OCI-M2 (cell line): ENCODE data around the gene CRABP2.

Experiments used
- DNase-seq: peaks from one replicate; lab custom pipeline; 2025; ENCODE audit not compliant: unreplicated experiment; lab: John Stamatoyannopoulos, UW

The CRABP2 gene

GRCh38 chr1:156670791-156671190, 34.6 kb downstream of the CRABP2 start:
- no peak for DNase-seq

- DNase-seq, result no peak
These were observed 35.0 kb downstream of the CRABP2 start for GRCh38 chr1:156670359-156670758.

- DNase-seq, result no peak
These were observed 35.6 kb downstream of the CRABP2 start for GRCh38 chr1:156669794-156670193.

GRCh38 chr1:156668801-156669637, 36.4 kb downstream of the CRABP2 start:
- DNase-seq, result no peak

GRCh38 chr1:156667968-156668709, 37.2 kb downstream of the CRABP2 start:
- DNase-seq, result no peak

- DNase-seq, result no peak
These were observed 37.8 kb downstream of the CRABP2 start for GRCh38 chr1:156667610-156667967.

- no peak for DNase-seq
These were observed 38.3 kb downstream of the CRABP2 start for GRCh38 chr1:156666862-156667609.

GRCh38 chr1:156665539-156665938, 39.8 kb downstream of the CRABP2 start:
- no peak for DNase-seq

- DNase-seq, result no peak
These were observed 40.5 kb downstream of the CRABP2 start for GRCh38 chr1:156664767-156665411.

- DNase-seq, result no peak
These were observed 41.2 kb downstream of the CRABP2 start for GRCh38 chr1:156664046-156664766.

- DNase-seq, result no peak
These were observed 42.2 kb downstream of the CRABP2 start for GRCh38 chr1:156663178-156663577.

GRCh38 chr1:156662800-156663055, 42.7 kb downstream of the CRABP2 start:
- DNase-seq, result no peak

GRCh38 chr1:156662005-156662799, 43.2 kb downstream of the CRABP2 start:
- DNase-seq, result no peak

GRCh38 chr1:156660752-156661112, 44.7 kb downstream of the CRABP2 start:
- DNase-seq, result no peak

GRCh38 chr1:156659988-156660751, 45.2 kb downstream of the CRABP2 start:
- DNase-seq, result no peak

GRCh38 chr1:156659661-156659987, 45.8 kb downstream of the CRABP2 start:
- DNase-seq, result no peak

- DNase-seq, result no peak
These were observed 46.3 kb downstream of the CRABP2 start for GRCh38 chr1:156658945-156659574.

GRCh38 chr1:156658496-156658895, 46.9 kb downstream of the CRABP2 start:
- no peak for DNase-seq

GRCh38 chr1:156657741-156658319, 47.6 kb downstream of the CRABP2 start:
- DNase-seq, result no peak
